ENCODE measurements around the gene ARFGAP1.

Gene ARFGAP1

GRCh38 chr20:63224412-63225081 lies 48.1 kb upstream of the ARFGAP1 start:
- Histone ChIP-seq H3K4me2 (ENCODE audit: low read length) (no peak overlapping the region), H3K4me3 (ENCODE audit: low read length) (no peak overlapping the region), H3K9ac (ENCODE audit: low read length) (no peak overlapping the region), H3K79me2 (ENCODE audit: low read length) (no peaks in the 10 kb centered on the region), H3K27me3 (ENCODE audit: low read depth, low read length) (peaks cover 12% of the 10 kb centered on the region), H2AFZ (ENCODE audit: low read depth, low read length) (no peak overlapping the region), H3K9me3 (ENCODE audit: insufficient read depth, low read length) (no peaks in the 10 kb centered on the region), H3K27ac (ENCODE audit: low read length) (no peak overlapping the region), H3K4me1 (ENCODE audit: low read length) (no peaks in the 10 kb centered on the region), H3K36me3 (replicated peaks; ENCODE audit: low read depth, low read length) (no peaks in the 10 kb centered on the region), H4K20me1 (ENCODE audit: insufficient read depth, low read length) (no peaks in the 10 kb centered on the region)
- TF ChIP-seq EZH2phosphoT487 (IDR thresholded peaks at IDR 0.05; ENCODE audit: low read depth), result no peak
- no peak for TF ChIP-seq CTCF (IDR thresholded peaks at IDR 0.05; ENCODE audit: low read depth, low read length)

GRCh38 chr20:63225082-63225454 lies 47.5 kb upstream of the ARFGAP1 start:
- Histone ChIP-seq H4K20me1 (ENCODE audit: insufficient read depth, low read length) (no peaks in the 10 kb centered on the region), H3K79me2 (ENCODE audit: low read length) (no peaks in the 10 kb centered on the region), H3K36me3 (replicated peaks; ENCODE audit: low read depth, low read length) (no peaks in the 10 kb centered on the region), H2AFZ (ENCODE audit: low read depth, low read length) (no peak overlapping the region), H3K9ac (ENCODE audit: low read length) (no peak overlapping the region), H3K4me2 (ENCODE audit: low read length) (no peak overlapping the region), H3K27me3 (ENCODE audit: low read depth, low read length) (peaks cover 12% of the 10 kb centered on the region), H3K4me1 (ENCODE audit: low read length) (no peaks in the 10 kb centered on the region), H3K27ac (ENCODE audit: low read length) (no peak overlapping the region), H3K9me3 (ENCODE audit: insufficient read depth, low read length) (no peaks in the 10 kb centered on the region), H3K4me3 (ENCODE audit: low read length) (no peak overlapping the region)
- TF ChIP-seq EZH2phosphoT487 (IDR thresholded peaks at IDR 0.05; ENCODE audit: low read depth) (no peak), CTCF (IDR thresholded peaks at IDR 0.05; ENCODE audit: low read depth, low read length) (no peak)

- Histone ChIP-seq H3K27me3 (ENCODE audit: low read depth, low read length) (peaks cover 12% of the 10 kb centered on the region), H3K79me2 (ENCODE audit: low read length) (no peaks in the 10 kb centered on the region), H4K20me1 (ENCODE audit: insufficient read depth, low read length) (no peaks in the 10 kb centered on the region), H2AFZ (ENCODE audit: low read depth, low read length) (no peak overlapping the region), H3K36me3 (replicated peaks; ENCODE audit: low read depth, low read length) (no peaks in the 10 kb centered on the region), H3K4me3 (ENCODE audit: low read length) (no peak overlapping the region), H3K9me3 (ENCODE audit: insufficient read depth, low read length) (no peaks in the 10 kb centered on the region), H3K4me2 (ENCODE audit: low read length) (no peak overlapping the region), H3K27ac (ENCODE audit: low read length) (no peak overlapping the region), H3K4me1 (ENCODE audit: low read length) (no peaks in the 10 kb centered on the region), H3K9ac (ENCODE audit: low read length) (no peak overlapping the region)
- no peak for TF ChIP-seq EZH2phosphoT487 (IDR thresholded peaks at IDR 0.05; ENCODE audit: low read depth)
- TF ChIP-seq CTCF (IDR thresholded peaks at IDR 0.05; ENCODE audit: low read depth, low read length), result no peak
Observed at GRCh38 chr20:63226042-63226943, 46.3 kb upstream of the ARFGAP1 start.

- H3K79me2 ChIP-seq (ENCODE audit: low read length), result no peaks in the 10 kb centered on the region
Observed at GRCh38 chr20:63227260-63227659, 45.4 kb upstream of the ARFGAP1 start.

More at GRCh38 chr20:63227260-63227659, 45.4 kb upstream of the ARFGAP1 start:
- Histone ChIP-seq H3K36me3 (replicated peaks; ENCODE audit: low read depth, low read length) (no peaks in the 10 kb centered on the region), H4K20me1 (ENCODE audit: insufficient read depth, low read length) (no peaks in the 10 kb centered on the region), H3K4me3 (ENCODE audit: low read length) (no peak overlapping the region), H3K9ac (ENCODE audit: low read length) (no peak overlapping the region), H3K27me3 (ENCODE audit: low read depth, low read length) (peaks cover 16% of the 10 kb centered on the region), H3K9me3 (ENCODE audit: insufficient read depth, low read length) (no peaks in the 10 kb centered on the region), H2AFZ (ENCODE audit: low read depth, low read length) (no peak overlapping the region), H3K4me2 (ENCODE audit: low read length) (no peak overlapping the region), H3K27ac (ENCODE audit: low read length) (no peak overlapping the region), H3K4me1 (ENCODE audit: low read length) (no peaks in the 10 kb centered on the region)
- TF ChIP-seq EZH2phosphoT487 (IDR thresholded peaks at IDR 0.05; ENCODE audit: low read depth) (no peak), CTCF (IDR thresholded peaks at IDR 0.05; ENCODE audit: low read depth, low read length) (no peak)
